GM20431 (cell line): ENCODE results near the gene LRRC39.

Experiments
- in situ Hi-C: fragments of 300-500 bp; cut with MseI, MboI; formaldehyde crosslinking; loops from one replicate; pipeline ENCODE4 v1.15.0; 2020; ENCODE audit warnings: low sequenced_read_pairs; ENCODE audit not compliant: unreplicated experiment

The LRRC39 gene

GRCh38 chr1:100152271-100152670 is 25.8 kb downstream of the LRRC39 start:
- in situ Hi-C loops = no loop called here

DNA sequence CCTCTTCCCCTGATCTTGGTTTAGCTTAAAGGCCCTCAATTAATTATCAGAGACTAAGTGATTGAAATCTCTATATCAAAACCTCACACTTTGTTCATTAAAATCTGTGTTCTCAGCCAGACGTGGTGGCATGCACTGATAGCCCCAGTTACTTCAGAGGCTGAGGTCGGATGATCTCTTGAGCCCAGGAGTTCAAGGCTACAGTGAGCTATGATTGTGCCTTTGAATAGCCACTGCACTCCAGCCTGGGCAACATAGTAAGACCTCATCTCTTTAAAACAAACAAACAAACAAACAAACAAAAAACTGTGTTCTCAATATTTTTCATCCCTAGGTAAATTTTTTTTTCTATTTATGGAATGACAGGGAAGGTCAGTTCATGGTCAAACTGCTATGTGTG is 26.4 kb downstream of the LRRC39 start:
- in situ Hi-C loops = no loop called here

DNA sequence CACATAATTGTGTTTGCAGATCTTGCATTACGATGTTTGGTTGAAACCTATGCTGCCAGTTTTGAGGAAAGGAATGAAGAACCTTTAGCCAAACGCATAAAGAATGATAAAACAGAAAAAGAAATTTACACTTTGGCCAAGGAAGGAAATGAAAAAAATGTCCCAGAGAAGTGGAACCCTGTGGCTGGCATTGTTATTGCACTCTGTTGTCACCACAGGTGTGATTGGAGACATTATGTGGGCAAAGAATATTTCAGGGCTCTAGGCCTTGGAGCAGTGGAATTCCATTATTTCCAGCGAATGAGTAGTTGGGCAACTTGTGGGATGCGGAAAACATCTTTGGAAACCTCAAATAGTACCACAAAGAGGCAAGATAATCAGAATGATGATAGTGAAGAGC is 30.2 kb downstream of the LRRC39 start:
- in situ Hi-C loops = no loop called here

- in situ Hi-C loops = no loop called here
Observed at GRCh38 chr1:100146958-100147357, 31.1 kb downstream of the LRRC39 start.

GRCh38 chr1:100145116-100145515 is 32.9 kb downstream of the LRRC39 start:
- in situ Hi-C loops = no loop called here

- in situ Hi-C loops = no loop called here
Observed at GRCh38 chr1:100142343-100142742, 35.7 kb downstream of the LRRC39 start.

DNA sequence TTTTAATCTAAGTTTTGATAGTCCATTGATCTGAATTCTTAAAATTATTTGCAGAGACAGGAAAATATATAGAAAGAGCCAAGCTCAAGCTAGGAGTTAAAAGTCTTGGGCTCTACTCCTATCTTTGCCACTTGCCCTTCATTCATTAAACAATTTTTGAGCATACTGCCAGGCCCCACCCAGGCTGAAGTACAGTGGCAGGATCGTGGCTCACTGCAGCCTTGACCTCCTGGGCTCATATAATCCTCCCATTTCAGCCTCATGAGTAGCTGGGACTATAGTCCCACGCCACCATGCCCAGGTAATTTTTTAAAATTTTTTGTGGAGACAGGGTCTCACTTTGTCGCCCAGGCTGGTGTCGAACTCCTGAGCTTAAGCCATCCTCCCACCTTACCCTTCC is 36.9 kb downstream of the LRRC39 start:
- in situ Hi-C loops = no loop called here

DNA sequence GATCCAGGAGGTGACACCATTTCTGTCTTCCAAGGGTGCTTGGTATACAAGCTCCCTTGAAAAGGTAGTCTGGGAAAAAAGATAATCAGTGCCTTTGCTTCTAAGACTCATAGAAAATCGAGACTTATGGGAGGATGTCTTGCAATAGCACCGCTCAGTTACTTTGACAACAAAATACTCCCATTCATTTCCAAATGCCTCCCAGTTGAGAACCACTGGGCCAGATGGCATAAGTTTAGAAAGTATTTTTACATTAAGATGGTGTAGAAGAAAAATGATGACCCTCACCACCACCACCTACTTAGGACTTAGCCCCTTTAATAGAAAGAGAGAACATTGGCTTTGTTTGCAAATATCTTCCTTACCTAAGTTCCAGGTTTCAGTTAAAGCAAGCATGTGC is 40.5 kb downstream of the LRRC39 start:
- in situ Hi-C loops = no loop called here

DNA sequence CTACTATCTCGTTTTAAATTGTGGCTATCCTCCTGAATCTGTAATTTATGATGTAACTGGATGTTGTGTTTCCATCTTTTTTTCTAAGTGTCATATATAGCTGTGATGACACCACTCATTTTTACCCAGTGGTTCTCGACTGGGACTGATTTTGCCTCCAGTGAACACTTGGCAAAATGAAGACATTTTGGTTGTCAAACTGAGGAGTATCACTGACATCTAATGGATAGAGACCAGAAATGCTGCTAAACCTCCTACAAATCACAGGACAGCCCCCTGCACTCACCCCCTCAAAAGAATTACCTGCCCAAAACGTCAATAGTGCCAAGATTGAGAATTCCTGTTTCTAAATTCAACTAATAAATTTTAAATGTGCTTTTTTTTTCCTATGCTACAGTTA is 43.2 kb downstream of the LRRC39 start:
- in situ Hi-C loops = no loop called here

GRCh38 chr1:100132566-100133477 is 45.2 kb downstream of the LRRC39 start, which contains the start of the genes SASS6 and TRMT13:
Gene SASS6 (minus strand): TSS chr1:100132930. CDS start chr1:100132814, 116 bp downstream.
Gene TRMT13 (plus strand): TSS chr1:100133163. CDS start chr1:100133169, 6 bp downstream.
- in situ Hi-C loops = no loop called here

GRCh38 chr1:100131623-100132022 is 46.4 kb downstream of the LRRC39 start:
- in situ Hi-C loops = no loop called here

- in situ Hi-C loops = no loop called here
Observed at GRCh38 chr1:100130552-100131077, 47.4 kb downstream of the LRRC39 start.

GRCh38 chr1:100127226-100127625 is 50.8 kb downstream of the LRRC39 start:
- in situ Hi-C loops = no loop called here

- in situ Hi-C loops = no loop called here
Observed at GRCh38 chr1:100122177-100122576, 55.9 kb downstream of the LRRC39 start.

GRCh38 chr1:100115524-100115923 is 62.5 kb downstream of the LRRC39 start:
- in situ Hi-C loops = no loop called here

DNA sequence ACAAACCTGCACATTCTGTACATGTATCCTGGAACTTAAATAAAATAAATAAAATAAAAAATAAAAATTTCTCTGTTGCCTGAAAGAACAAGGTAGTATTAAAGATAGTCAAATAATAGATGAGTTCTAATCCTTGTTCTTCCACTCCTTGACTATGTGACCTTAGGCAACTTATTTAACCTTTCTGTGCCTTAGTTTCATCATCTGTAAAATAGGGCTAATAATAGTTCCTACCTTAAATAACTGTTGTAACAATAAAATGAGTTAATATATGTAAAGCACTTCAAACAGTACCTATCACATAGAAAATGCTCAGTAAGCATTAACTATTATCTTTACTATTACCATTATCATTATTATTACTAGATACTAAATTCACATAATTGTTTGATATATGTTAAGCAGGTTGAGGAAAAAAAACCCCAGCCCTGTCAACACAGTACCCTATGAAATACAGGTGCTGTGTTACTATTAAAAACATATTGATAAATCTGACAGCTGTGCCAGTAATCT is 68.4 kb downstream of the LRRC39 start:
- in situ Hi-C loops = no loop called here

DNA sequence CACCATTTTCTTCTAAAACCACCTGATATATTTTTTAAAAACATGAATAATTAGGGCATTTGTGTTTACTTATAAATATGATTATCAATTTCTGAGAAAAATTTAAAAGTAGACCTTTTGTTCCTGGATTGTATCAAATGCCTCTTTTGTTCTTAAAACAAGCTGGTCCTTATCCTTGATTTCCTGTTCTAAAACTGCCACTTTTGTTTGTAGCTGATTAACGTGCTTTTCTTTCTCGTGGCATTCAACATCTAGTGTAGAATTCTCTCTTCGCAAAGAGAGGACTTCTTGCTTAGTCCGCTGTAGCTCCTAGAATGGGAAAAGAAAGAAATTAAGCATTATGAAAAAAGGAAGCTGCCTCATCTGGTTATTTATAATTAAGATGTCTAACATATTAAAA is 70.4 kb downstream of the LRRC39 start:
- in situ Hi-C loops = no loop called here

- in situ Hi-C loops = no loop called here
Observed at GRCh38 chr1:100101564-100101963, 76.5 kb downstream of the LRRC39 start.

DNA sequence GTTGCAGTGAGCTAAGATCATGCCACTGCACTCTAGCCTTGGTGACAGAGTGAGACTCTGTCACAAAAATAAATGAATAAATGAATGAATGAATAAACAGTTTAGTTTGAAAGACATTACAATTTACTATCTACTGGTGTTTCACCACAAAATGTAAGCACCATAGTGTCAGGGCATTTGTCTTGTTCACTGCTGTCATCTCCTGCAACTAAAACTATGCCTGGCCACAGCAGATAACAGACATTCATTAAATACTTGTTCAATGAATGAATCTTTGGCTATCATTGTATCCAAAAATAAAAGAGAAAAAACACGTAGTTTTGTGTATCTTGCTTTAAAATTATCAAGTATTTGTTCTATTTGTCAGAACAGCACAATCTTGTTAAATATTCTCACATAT is 77.9 kb downstream of the LRRC39 start:
- in situ Hi-C loops = no loop called here
